ENCODE results near the gene ZNF367. TPM values are rescaled to one million over a fixed set of nuclear protein-coding genes. Genes with fewer than 3 reads are reported as not detected.

ZNF367 gene
- total and polyA plus RNA-seq, 2 experiments from 2014 or later: 0.89 to 2.5 TPM

GRCh38 chr9:96340707-96341106, 77.5 kb downstream of the ZNF367 start:
- Histone ChIP-seq H3K36me3 (no peaks in the 10 kb centered on the region), H3K27ac (no peak overlapping the region), H3K27me3 (no peaks in the 10 kb centered on the region), H3K4me1 (ENCODE audit: low read depth) (no peaks in the 10 kb centered on the region), H3K4me3 (no peak overlapping the region), H3K9me3 (ENCODE audit: low read depth) (no peaks in the 10 kb centered on the region)
- no peak for DNase-seq (ENCODE audit: low read depth in 1 of 2, low spot score in 1 of 2)
- TF ChIP-seq, protein P1, sequence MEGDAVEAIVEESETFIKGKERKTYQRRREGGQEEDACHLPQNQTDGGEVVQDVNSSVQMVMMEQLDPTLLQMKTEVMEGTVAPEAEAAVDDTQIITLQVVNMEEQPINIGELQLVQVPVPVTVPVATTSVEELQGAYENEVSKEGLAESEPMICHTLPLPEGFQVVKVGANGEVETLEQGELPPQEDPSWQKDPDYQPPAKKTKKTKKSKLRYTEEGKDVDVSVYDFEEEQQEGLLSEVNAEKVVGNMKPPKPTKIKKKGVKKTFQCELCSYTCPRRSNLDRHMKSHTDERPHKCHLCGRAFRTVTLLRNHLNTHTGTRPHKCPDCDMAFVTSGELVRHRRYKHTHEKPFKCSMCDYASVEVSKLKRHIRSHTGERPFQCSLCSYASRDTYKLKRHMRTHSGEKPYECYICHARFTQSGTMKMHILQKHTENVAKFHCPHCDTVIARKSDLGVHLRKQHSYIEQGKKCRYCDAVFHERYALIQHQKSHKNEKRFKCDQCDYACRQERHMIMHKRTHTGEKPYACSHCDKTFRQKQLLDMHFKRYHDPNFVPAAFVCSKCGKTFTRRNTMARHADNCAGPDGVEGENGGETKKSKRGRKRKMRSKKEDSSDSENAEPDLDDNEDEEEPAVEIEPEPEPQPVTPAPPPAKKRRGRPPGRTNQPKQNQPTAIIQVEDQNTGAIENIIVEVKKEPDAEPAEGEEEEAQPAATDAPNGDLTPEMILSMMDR (IDR thresholded peaks at IDR 0.05; ENCODE audit: low read depth, low read length): no peak

DNA sequence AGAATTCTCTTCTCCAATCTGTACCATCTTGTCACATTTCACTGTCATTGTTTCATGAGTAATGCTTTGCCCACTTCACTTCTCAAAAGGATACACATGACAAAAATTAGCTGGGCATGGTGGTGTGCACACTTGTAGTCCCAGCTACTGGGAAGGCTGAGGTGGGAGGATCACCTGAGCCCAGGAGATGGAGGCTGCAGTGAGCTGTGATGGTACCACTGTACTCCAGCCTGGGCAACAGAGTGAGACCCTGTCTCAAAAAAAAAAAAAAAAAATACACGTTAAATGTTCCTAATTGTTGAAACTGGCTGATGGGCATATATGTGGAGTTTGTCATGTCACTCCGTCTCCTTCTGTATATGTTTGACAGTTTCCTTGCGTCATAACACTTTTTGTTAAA, 79.9 kb downstream of the ZNF367 start:
- Histone ChIP-seq H3K27ac (no peak overlapping the region), H3K36me3 (no peaks in the 10 kb centered on the region), H3K4me3 (no peak overlapping the region), H3K27me3 (no peaks in the 10 kb centered on the region), H3K9me3 (ENCODE audit: low read depth) (no peaks in the 10 kb centered on the region), H3K4me1 (ENCODE audit: low read depth) (no peaks in the 10 kb centered on the region)
- DNase-seq (ENCODE audit: low read depth in 1 of 2, low spot score in 1 of 2): no peak
- TF ChIP-seq, protein P1 (IDR thresholded peaks at IDR 0.05; ENCODE audit: low read depth, low read length): no peak

Other genes starting within 250 kb of the ZNF367 start
- 0.63 TPM in 1 of 2 replicates, not detected in the other for gene HSD17B3, start 116.2 kb downstream of the ZNF367 start, total RNA-seq
- gene HSD17B3, start 116.2 kb downstream of the ZNF367 start, polyA plus RNA-seq: 0.81 and 1.3 TPM in 2 replicates
- gene SLC35D2, start 34.7 kb downstream of the ZNF367 start, total RNA-seq: 22.1 and 25.7 TPM in 2 replicates
- gene SLC35D2, start 34.7 kb downstream of the ZNF367 start, polyA plus RNA-seq: 24.5 and 43.3 TPM in 2 replicates
- 32.8 and 41.0 TPM in 2 replicates for gene HABP4, start 31.8 kb upstream of the ZNF367 start, total RNA-seq
- 69.6 and 71.2 TPM in 2 replicates for gene HABP4, start 31.8 kb upstream of the ZNF367 start, polyA plus RNA-seq
- gene CDC14B, start 201.5 kb upstream of the ZNF367 start, total RNA-seq: 41.6 and 48.5 TPM in 2 replicates
- 49.4 and 55.4 TPM in 2 replicates for gene CDC14B, start 201.5 kb upstream of the ZNF367 start, polyA plus RNA-seq
- gene PRXL2C, start 236.9 kb upstream of the ZNF367 start, total RNA-seq: 6.4 and 8.1 TPM in 2 replicates
- gene PRXL2C, start 236.9 kb upstream of the ZNF367 start, polyA plus RNA-seq: 6.1 and 12.5 TPM in 2 replicates